K562 (cell line): ENCODE measurements around the gene LSM4. TPM values are rescaled to one million over a fixed set of nuclear protein-coding genes. Genes with fewer than 3 reads are reported as not detected.
A peak's percentile ranks its signal among the peaks of the same experiment; 100 is the strongest.

ENCODE experiments used
- BHLHE40 ChIP-seq: IDR thresholded peaks from 2 replicates; pipeline ENCODE4 v1.6.1; 2011; ENCODE audit warnings: low read length, improper control_type of control experiment
- CBX1 ChIP-seq: sonication (generic); IDR thresholded peaks from 2 replicates; pipeline ENCODE4 v1.6.1; 2016; ENCODE audit warnings: antibody characterized with exemption, low read depth, mild to moderate bottlenecking
- E2F3 ChIP-seq: fragments of 250-450 bp; sonication (Bioruptor Pico); IDR thresholded peaks from 2 replicates; pipeline ENCODE4 v1.4.0; 2020; ENCODE audit warnings: mild to moderate bottlenecking
- FOXJ2 ChIP-seq: fragments of 200-800 bp; sonication (Bioruptor generic); IDR thresholded peaks from 2 replicates; pipeline ENCODE4 v1.6.1; 2016; ENCODE audit warnings: missing genetic modification characterization, missing compliant biosample characterization
- FOXJ3 ChIP-seq: sonication (generic); formaldehyde crosslinking; IDR thresholded peaks from 2 replicates; pipeline ENCODE4 v1.4.0; 2020; ENCODE audit warnings: mild to moderate bottlenecking, missing genetic modification reagents
- GATAD2B ChIP-seq: fragments of 450-650 bp; IDR thresholded peaks from 2 replicates; pipeline ENCODE4 v1.6.1; 2017; ENCODE audit warnings: mild to moderate bottlenecking, borderline replicate concordance
- KLF10 ChIP-seq: fragments of 250-450 bp; sonication (Bioruptor Pico); IDR thresholded peaks from 2 replicates; pipeline ENCODE4 v1.6.1; 2021; ENCODE audit warnings: matching md5 sums
- SMARCA5 ChIP-seq: fragments of 450-650 bp; IDR thresholded peaks from 2 replicates; pipeline ENCODE4 v1.6.1; 2016
- SMARCE1 ChIP-seq: fragments of 450-650 bp; IDR thresholded peaks from 2 replicates; pipeline ENCODE4 v1.7.1; 2016; ENCODE audit warnings: mild to moderate bottlenecking
- TARDBP ChIP-seq: fragments of 450-650 bp; IDR thresholded peaks from 2 replicates; pipeline ENCODE4 v1.6.1; 2016
- ZNF785 ChIP-seq: fragments of 250-450 bp; sonication (Bioruptor Pico); IDR thresholded peaks from 2 replicates; pipeline ENCODE4 v1.4.0; 2020; ENCODE audit warnings: mild to moderate bottlenecking
- polyA plus RNA-seq, 8 experiments: library from polyadenylated mRNA; depleted of rRNA in 4 of 8; stranded (reverse) in 5 of 8; unstranded in 3 of 8; fragments of >200 nt; fragmentation: Nextera tagmentation in 2 of 8; fragmentation: Illumina TruSeq in 1 of 8; extraction: Ambion mirVana in 2 of 8; extraction: Trizol in 1 of 8; gene quantifications; 2 replicates each; pipeline versions ENCODE4 v1.2.1 to v1.2.3, GENCODE V29; 2011 to 2014; ENCODE audit warnings: inconsistent platforms in 1 of 8, missing spikeins in 1 of 8
- total RNA-seq, 7 experiments: library from RNA; depleted of rRNA in 6 of 7; stranded (reverse); fragments of >200 nt in 6 of 7; fragmentation: Illumina TruSeq in 2 of 7; extraction: Trizol in 2 of 7; gene quantifications; 2 replicates each; pipeline versions ENCODE4 v1.2.1 to v1.2.3, GENCODE V29; 2011 to 2021; ENCODE audit warnings: low replicate concordance in 1 of 7
- TF ChIP-seq, protein P1 (sequence below), 2 experiments: IDR thresholded peaks; 2 replicates each; pipeline ENCODE4 v1.6.1; 2011; ENCODE audit warnings: borderline replicate concordance in 1 of 2, control low read depth in 1 of 2, low read depth in 1 of 2, low read length in 1 of 2, mild to moderate bottlenecking in 1 of 2, mixed read lengths in 1 of 2, moderate library complexity in 1 of 2; ENCODE audit not compliant: insufficient read depth in 1 of 2, insufficient read length in 1 of 2, poor library complexity in 1 of 2, severe bottlenecking in 1 of 2; ENCODE audit errors: extremely low read depth in 1 of 2
- TF ChIP-seq, protein P2 (sequence below): sonication (generic); formaldehyde crosslinking; IDR thresholded peaks from 2 replicates; pipeline ENCODE4 v1.8.1; 2022; ENCODE audit warnings: missing genetic modification reagents
- TF ChIP-seq, protein P3 (sequence below): fragments of 150-350 bp; conservative IDR thresholded peaks from 2 replicates; pipeline ENCODE4 v1.6.1; 2014; ENCODE audit warnings: low read length
- TF ChIP-seq, protein P4 (sequence below): fragments of 450-650 bp; IDR thresholded peaks from 2 replicates; pipeline ENCODE4 v1.6.1; 2017; ENCODE audit warnings: antibody characterized with exemption, mild to moderate bottlenecking
- TF ChIP-seq, protein P5 (sequence below): sonication (generic); formaldehyde crosslinking; IDR thresholded peaks from 2 replicates; pipeline ENCODE4 v1.8.1; 2023; ENCODE audit warnings: mild to moderate bottlenecking, missing genetic modification reagents, moderate library complexity

The LSM4 gene
- total and polyA plus RNA-seq, 9 of the 15 experiments (the other 6 are each of a cell fraction or from before 2014, with no cell fraction given), result 11.9 to 763 (median 202) TPM

DNA sequence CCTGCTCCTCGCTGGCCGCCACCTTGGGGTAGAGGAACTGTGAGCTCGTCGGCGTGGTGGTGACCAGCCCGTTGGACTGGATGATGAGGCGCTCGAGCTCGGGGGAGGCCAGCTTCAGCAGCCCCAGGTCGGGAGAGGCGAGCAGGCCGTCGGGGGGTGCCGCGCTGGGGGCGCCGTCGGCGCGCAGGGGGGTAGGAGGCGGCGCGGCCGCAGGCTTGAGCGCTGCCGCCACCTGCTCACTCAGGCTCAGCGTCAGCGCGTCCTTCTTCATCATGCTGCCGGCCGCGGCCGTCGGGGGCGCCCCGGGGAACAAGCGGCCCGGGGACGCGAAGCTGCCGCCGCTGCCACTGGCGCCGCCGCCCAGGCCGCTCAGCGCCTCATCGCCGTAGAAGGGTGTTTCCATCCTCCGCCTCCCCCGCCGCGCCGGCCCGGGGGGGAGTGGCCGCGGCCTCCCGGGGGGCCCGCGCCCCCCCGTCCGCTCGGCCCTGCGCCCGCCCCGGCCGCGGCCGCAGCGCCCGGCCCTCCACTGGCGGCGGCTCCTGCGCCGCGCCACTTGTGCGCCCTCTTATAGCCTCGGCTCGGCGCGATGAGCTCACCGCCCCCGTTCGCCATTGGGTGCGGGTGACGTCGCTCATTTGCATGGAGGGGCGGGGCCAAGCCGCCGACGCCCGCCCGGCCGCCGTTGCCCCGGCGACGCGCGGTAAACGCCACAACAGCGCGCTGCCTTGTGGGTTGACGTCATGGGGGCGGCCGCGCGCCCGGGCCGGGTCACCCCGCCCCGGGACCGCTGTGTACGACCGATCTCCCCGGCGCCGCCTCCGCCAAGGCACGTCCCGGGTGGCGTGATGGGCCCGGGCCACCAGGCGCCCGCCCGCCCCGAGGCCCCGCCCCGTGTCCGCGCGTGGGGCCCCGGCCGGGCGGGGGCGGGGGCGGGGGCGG is 41.5 kb downstream of the LSM4 start, which contains the start of gene JUND (continued):
- TF ChIP-seq, protein P1, sequence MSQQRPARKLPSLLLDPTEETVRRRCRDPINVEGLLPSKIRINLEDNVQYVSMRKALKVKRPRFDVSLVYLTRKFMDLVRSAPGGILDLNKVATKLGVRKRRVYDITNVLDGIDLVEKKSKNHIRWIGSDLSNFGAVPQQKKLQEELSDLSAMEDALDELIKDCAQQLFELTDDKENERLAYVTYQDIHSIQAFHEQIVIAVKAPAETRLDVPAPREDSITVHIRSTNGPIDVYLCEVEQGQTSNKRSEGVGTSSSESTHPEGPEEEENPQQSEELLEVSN (IDR thresholded peaks at IDR 0.05; ENCODE audit: borderline replicate concordance in 1 of 2, extremely low read depth in 1 of 2, insufficient read depth in 1 of 2, insufficient read length in 1 of 2, low read depth in 1 of 2, low read length in 1 of 2, poor library complexity in 1 of 2, severe bottlenecking in 1 of 2), result peak in 1 of 2 experiments; percentile 62
- TF ChIP-seq SMARCE1 (no peak), SMARCA5 (no peak), GATAD2B (peak; percentile 98), E2F3 (CRISPR knock-in tag) (peak; percentile 68), BHLHE40 (peak; percentile 76), ZNF785 (CRISPR knock-in tag) (no peak), FOXJ2 (tag) (peak; percentile 100), TARDBP (peak; percentile 97; the same call in 1 of the 2 replicates), CBX1 (peak; percentile 66; the same call in 1 of the 2 replicates), FOXJ3 (CRISPR knock-in tag) (peak; percentile 100), KLF10 (CRISPR knock-in tag) (no peak)
- TF ChIP-seq, protein P2, sequence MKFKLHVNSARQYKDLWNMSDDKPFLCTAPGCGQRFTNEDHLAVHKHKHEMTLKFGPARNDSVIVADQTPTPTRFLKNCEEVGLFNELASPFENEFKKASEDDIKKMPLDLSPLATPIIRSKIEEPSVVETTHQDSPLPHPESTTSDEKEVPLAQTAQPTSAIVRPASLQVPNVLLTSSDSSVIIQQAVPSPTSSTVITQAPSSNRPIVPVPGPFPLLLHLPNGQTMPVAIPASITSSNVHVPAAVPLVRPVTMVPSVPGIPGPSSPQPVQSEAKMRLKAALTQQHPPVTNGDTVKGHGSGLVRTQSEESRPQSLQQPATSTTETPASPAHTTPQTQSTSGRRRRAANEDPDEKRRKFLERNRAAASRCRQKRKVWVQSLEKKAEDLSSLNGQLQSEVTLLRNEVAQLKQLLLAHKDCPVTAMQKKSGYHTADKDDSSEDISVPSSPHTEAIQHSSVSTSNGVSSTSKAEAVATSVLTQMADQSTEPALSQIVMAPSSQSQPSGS (CRISPR knock-in tag), result peak; percentile 99
- TF ChIP-seq, protein P3, sequence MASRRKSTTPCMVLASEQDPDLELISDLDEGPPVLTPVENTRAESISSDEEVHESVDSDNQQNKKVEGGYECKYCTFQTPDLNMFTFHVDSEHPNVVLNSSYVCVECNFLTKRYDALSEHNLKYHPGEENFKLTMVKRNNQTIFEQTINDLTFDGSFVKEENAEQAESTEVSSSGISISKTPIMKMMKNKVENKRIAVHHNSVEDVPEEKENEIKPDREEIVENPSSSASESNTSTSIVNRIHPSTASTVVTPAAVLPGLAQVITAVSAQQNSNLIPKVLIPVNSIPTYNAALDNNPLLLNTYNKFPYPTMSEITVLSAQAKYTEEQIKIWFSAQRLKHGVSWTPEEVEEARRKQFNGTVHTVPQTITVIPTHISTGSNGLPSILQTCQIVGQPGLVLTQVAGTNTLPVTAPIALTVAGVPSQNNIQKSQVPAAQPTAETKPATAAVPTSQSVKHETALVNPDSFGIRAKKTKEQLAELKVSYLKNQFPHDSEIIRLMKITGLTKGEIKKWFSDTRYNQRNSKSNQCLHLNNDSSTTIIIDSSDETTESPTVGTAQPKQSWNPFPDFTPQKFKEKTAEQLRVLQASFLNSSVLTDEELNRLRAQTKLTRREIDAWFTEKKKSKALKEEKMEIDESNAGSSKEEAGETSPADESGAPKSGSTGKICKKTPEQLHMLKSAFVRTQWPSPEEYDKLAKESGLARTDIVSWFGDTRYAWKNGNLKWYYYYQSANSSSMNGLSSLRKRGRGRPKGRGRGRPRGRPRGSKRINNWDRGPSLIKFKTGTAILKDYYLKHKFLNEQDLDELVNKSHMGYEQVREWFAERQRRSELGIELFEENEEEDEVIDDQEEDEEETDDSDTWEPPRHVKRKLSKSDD, result no peak
- TF ChIP-seq, protein P4, sequence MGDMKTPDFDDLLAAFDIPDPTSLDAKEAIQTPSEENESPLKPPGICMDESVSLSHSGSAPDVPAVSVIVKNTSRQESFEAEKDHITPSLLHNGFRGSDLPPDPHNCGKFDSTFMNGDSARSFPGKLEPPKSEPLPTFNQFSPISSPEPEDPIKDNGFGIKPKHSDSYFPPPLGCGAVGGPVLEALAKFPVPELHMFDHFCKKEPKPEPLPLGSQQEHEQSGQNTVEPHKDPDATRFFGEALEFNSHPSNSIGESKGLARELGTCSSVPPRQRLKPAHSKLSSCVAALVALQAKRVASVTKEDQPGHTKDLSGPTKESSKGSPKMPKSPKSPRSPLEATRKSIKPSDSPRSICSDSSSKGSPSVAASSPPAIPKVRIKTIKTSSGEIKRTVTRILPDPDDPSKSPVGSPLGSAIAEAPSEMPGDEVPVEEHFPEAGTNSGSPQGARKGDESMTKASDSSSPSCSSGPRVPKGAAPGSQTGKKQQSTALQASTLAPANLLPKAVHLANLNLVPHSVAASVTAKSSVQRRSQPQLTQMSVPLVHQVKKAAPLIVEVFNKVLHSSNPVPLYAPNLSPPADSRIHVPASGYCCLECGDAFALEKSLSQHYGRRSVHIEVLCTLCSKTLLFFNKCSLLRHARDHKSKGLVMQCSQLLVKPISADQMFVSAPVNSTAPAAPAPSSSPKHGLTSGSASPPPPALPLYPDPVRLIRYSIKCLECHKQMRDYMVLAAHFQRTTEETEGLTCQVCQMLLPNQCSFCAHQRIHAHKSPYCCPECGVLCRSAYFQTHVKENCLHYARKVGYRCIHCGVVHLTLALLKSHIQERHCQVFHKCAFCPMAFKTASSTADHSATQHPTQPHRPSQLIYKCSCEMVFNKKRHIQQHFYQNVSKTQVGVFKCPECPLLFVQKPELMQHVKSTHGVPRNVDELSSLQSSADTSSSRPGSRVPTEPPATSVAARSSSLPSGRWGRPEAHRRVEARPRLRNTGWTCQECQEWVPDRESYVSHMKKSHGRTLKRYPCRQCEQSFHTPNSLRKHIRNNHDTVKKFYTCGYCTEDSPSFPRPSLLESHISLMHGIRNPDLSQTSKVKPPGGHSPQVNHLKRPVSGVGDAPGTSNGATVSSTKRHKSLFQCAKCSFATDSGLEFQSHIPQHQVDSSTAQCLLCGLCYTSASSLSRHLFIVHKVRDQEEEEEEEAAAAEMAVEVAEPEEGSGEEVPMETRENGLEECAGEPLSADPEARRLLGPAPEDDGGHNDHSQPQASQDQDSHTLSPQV, result peak; percentile 61; the same call in 1 of the 2 replicates
- TF ChIP-seq, protein P5, sequence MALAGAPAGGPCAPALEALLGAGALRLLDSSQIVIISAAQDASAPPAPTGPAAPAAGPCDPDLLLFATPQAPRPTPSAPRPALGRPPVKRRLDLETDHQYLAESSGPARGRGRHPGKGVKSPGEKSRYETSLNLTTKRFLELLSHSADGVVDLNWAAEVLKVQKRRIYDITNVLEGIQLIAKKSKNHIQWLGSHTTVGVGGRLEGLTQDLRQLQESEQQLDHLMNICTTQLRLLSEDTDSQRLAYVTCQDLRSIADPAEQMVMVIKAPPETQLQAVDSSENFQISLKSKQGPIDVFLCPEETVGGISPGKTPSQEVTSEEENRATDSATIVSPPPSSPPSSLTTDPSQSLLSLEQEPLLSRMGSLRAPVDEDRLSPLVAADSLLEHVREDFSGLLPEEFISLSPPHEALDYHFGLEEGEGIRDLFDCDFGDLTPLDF (CRISPR knock-in tag), result peak; percentile 57; the same call in 1 of the 2 replicates
